Stomach (tissue), 9 donors: Measurements from ENCODE around the gene PROSER3. TPM values are rescaled to one million over a fixed set of nuclear protein-coding genes. Genes with fewer than 3 reads are reported as not detected.

ENCODE experiments used
- DNase-seq, 2 donors: peaks; one replicate each; pipeline versions ENCODE4 v3.0.0 to v3.0.0-alpha.2; 2013 to 2019
- H3K27ac ChIP-seq, 5 donors: fragments of 200-600 bp in 4 of 5; sonication (generic) in 4 of 5; one replicate each; pipeline ENCODE4 v1.5.1; 2013 to 2019; ENCODE audit warnings: mild to moderate bottlenecking in 1 of 5, moderate library complexity in 1 of 5
- H3K27me3 ChIP-seq, 3 donors: fragments of 200-600 bp; sonication (generic); one replicate each; pipeline ENCODE4 v1.5.1; 2017 to 2019; ENCODE audit warnings: mixed run types in 1 of 3
- H3K36me3 ChIP-seq, 4 donors: fragments of 200-600 bp; sonication (generic); 1 replicate in 3 of 4; 2 replicates in 1 of 4; pipeline ENCODE4 v1.5.1; 2016 to 2019
- H3K4me1 ChIP-seq, 4 donors: fragments of 200-600 bp; sonication (generic); one replicate each; pipeline ENCODE4 v1.5.1; 2016 to 2019
- H3K4me3 ChIP-seq, 4 donors: fragments of 200-600 bp; sonication (generic) in 3 of 4; one replicate each; pipeline ENCODE4 v1.5.1; 2016 to 2019; ENCODE audit warnings: mild to moderate bottlenecking in 1 of 4
- H3K9me3 ChIP-seq, 4 donors: fragments of 200-600 bp; sonication (generic); one replicate each; pipeline ENCODE4 v1.5.1; 2016 to 2019
- EP300 ChIP-seq: sonication (generic); formaldehyde crosslinking; IDR thresholded peaks from one replicate; pipeline ENCODE4 v1.6.1; 2017; ENCODE audit warnings: antibody characterized with exemption
- POLR2A ChIP-seq, 4 donors: fragments of 450-650 bp; IDR thresholded peaks; one replicate each; pipeline ENCODE4 v1.6.1; 2016; ENCODE audit warnings: antibody characterized with exemption in 4 of 4, control low read depth in 2 of 4, mild to moderate bottlenecking in 1 of 4, moderate library complexity in 1 of 4
- POLR2AphosphoS5 ChIP-seq, 3 donors: sonication (generic); formaldehyde crosslinking; IDR thresholded peaks; one replicate each; pipeline ENCODE4 v1.6.1; 2016; ENCODE audit warnings: antibody characterized with exemption in 3 of 3
- WGBS, 5 donors: extraction: QIAGEN DNeasy Blood & Tissue Kit in 3 of 5; methylation state at CpG; one replicate each; pipeline versions ENCODE4 v1.1.5 to v1.1.7; 2013 to 2018; 5-methylcytosine and 5-hydroxymethylcytosine counted together
- intact Hi-C: fragments of 100-400 bp; cut with DNase I; formaldehyde crosslinking; loops from one replicate; pipeline ENCODE4 v1.15.1; 2023; ENCODE audit warnings: low total_unique reads
- polyA plus RNA-seq, 3 donors: library from polyadenylated mRNA; stranded (reverse); fragments of 200-250 nt; gene quantifications; one replicate each; pipeline ENCODE4 v1.2.3, GENCODE V29; 2013
- total RNA-seq, 5 donors: library from RNA; depleted of rRNA; stranded (reverse); fragments of >200 nt; gene quantifications; one replicate each; pipeline versions ENCODE4 v1.1.0 to v1.2.3, GENCODE V29; 2014 to 2016
- TF ChIP-seq, protein P1 (sequence below), 7 experiments: fragments of 450-650 bp in 4 of 7; fragments of 200-600 bp in 3 of 7; sonication (generic) in 3 of 7; IDR thresholded peaks; one replicate each; pipeline ENCODE4 v1.5.1; 2016 to 2019; ENCODE audit warnings: antibody characterized with exemption in 7 of 7, control low read depth in 2 of 7, mild to moderate bottlenecking in 1 of 7
- donor health status: healthy with polysubstance abuse.
- donor health status: Bipolar disorder and iron deficiency.
- donor health status: healthy.

PROSER3 gene
- total and polyA plus RNA-seq, 8 donors, result 3.6 to 61.3 (median 10.5) TPM

DNA sequence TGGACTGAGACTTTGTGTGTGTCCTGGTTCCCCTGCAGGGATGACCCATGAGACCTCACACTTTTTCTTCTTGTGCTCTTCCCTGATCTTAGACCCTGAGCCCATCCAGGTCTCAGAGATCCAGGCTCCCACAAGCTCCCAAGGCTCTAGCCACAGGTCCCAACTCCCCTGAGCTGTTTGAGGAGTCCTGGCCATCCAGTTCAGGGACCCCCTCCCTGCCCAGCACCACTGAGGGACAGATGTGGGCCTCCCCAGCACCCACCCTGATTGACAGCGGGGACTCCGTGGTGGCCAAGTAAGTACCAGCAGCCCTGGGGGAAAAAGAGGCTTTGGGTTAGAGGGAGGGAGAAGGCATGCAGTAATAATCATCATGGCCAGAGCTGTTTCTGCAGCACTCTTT, 1.7 kb downstream of the PROSER3 start:
- TF ChIP-seq POLR2A (IDR thresholded peaks at IDR 0.05) (no peak), POLR2AphosphoS5 (IDR thresholded peaks at IDR 0.05) (no peak), EP300 (no peak)
- TF ChIP-seq, protein P1, sequence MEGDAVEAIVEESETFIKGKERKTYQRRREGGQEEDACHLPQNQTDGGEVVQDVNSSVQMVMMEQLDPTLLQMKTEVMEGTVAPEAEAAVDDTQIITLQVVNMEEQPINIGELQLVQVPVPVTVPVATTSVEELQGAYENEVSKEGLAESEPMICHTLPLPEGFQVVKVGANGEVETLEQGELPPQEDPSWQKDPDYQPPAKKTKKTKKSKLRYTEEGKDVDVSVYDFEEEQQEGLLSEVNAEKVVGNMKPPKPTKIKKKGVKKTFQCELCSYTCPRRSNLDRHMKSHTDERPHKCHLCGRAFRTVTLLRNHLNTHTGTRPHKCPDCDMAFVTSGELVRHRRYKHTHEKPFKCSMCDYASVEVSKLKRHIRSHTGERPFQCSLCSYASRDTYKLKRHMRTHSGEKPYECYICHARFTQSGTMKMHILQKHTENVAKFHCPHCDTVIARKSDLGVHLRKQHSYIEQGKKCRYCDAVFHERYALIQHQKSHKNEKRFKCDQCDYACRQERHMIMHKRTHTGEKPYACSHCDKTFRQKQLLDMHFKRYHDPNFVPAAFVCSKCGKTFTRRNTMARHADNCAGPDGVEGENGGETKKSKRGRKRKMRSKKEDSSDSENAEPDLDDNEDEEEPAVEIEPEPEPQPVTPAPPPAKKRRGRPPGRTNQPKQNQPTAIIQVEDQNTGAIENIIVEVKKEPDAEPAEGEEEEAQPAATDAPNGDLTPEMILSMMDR (IDR thresholded peaks at IDR 0.05), result no peak
- intact Hi-C loops, result no loop called here
- Histone ChIP-seq H3K4me3 (no peak overlapping the region), H3K4me1 (peaks cover 32 to 55% (median 44%) of the 10 kb centered on the region in 4 donors), H3K36me3 (peaks cover 7 to 46% (median 38%) of the 10 kb centered on the region in 4 donors), H3K27ac (peak overlapping the region in 1 of 5 donors; percentile 99), H3K9me3 (no peaks in the 10 kb centered on the region), H3K27me3 (peaks cover 0 to 16% (median 0%) of the 10 kb centered on the region in 3 donors)
- 81 to 100% (median 94%) methylated on average over 1 to 2 of the region's 2 CpGs for WGBS, 5 donors
- no peak for DNase-seq

DNA sequence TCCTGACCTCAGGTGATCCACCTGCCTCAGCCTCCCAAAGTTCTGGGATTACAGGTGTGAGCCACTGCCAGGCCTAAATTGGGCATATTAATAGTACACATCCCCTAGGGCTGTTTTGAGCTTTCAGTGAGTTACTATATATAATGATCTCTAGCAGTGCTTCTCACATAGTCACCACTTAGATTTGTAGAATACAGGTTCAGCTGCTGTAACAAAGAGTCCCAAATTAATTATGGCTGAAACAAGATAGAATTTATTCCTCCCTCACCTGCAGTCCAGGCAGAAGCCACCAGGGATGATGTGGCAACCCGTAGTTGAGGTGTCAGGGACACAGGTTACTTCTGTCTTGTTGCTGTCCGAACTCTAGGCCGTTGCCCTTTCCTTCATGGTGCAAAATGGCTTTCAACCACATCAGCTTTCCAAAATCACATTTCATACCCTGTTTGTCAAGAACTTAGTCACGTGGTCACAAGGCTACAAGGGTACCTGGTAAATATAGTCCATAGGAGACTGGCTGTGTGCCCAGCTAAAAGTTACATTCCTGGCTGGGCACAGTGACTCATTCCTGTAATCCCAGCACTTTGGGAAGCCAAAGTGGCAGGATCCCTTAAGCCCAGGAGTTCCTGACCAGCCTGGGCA, 2.9 kb downstream of the PROSER3 start:
- no peak for DNase-seq
- Histone ChIP-seq H3K27me3 (peaks cover 0 to 11% (median 0%) of the 10 kb centered on the region in 3 donors), H3K4me3 (no peak overlapping the region), H3K36me3 (peaks cover 17 to 57% (median 49%) of the 10 kb centered on the region in 4 donors), H3K4me1 (peaks cover 21 to 43% (median 35%) of the 10 kb centered on the region in 4 donors), H3K9me3 (no peaks in the 10 kb centered on the region), H3K27ac (no peak overlapping the region)
- TF ChIP-seq, protein P1 (IDR thresholded peaks at IDR 0.05), result no peak
- TF ChIP-seq POLR2A (IDR thresholded peaks at IDR 0.05), result no peak
- no peak for TF ChIP-seq EP300
- TF ChIP-seq POLR2AphosphoS5 (IDR thresholded peaks at IDR 0.05), result no peak
- intact Hi-C loops, result no loop called here
- WGBS, 5 donors, result 81 to 87% (median 85%) methylated on average over 4 of the region's 4 CpGs

DNA sequence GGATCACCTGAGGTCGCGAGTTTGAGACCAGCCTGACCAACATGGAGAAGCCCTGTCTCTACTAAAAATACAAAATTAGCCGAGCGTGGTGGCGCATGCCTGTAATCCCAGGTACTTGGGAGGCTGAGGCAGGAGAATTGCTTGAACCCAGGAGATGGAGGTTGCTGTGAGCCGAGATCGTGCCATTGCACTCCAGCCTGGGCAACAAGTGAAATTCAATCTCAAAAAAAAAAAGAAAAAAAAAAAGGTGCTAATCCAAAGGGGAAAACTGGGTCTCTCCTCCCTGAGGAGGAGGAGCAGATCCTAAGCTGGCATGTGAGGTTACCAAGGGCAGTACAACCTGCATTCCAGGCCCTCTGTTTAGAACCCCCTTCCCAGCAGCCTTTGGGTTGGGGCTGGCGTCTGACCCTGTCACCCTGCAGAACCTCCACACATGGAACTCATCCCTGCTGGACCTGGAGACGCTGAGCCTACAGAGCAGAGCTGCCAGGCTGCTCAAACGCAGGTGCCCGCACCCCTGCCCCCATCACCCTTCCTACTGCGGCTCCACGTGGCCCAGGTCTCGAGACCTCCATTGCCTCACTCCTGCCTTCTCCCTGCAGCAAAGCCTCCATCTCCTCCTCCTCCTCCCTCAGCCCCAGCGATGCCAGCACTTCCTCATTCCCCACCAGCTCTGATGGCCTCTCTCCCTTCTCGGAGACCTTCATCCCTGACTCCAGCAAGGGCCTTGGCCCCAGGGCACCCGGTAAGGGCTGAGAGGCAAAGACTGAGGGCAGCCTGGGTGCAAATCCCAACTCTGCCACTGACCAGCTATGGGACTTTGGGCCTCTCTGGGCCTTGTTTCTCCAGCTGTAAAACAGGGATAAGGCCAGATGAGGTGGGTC, 6.7 kb downstream of the PROSER3 start:
- no peaks in the 10 kb centered on the region for H3K27me3 ChIP-seq
- DNase-seq, result no peak
- H3K9me3 ChIP-seq, result no peaks in the 10 kb centered on the region
- no peak overlapping the region for H3K4me3 ChIP-seq
- TF ChIP-seq EP300 (no peak), POLR2A (IDR thresholded peaks at IDR 0.05) (no peak), POLR2AphosphoS5 (IDR thresholded peaks at IDR 0.05) (no peak)
- TF ChIP-seq, protein P1 (IDR thresholded peaks at IDR 0.05), result no peak
- no peak overlapping the region for H3K27ac ChIP-seq
- peaks cover 0 to 20% (median 4%) of the 10 kb centered on the region in 4 donors for H3K4me1 ChIP-seq
- H3K36me3 ChIP-seq, result peaks cover 17 to 80% (median 74%) of the 10 kb centered on the region in 4 donors
- WGBS, 5 donors, result 88 to 96% (median 93%) methylated on average over 16 to 17 of the region's 17 CpGs
- intact Hi-C loops, result no loop called here

DNA sequence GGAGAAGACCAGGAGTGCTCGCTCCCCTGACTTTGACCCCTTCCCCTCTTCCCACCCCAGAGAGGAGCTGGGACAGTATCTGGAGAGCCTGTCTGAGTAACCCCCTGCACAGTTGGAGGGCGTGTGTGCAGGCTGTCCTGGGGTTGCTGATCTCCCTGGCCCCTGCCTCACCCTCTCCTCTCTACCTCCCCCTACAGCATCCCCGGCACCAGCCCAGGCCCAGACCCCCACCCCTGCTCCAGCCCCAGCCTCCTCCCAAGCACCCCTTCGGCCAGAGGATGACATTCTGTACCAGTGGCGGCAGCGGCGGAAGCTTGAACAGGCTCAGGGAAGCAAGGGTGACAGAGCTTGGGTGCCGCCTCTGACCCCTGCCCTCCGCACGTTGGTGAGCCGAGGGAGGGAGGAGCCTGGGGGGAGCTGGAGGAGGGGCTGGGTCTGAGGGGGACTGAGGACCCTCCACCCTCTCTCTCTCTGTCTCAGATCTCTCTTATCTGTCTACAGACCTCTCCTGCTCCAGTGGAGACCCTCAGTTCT, 8.7 kb downstream of the PROSER3 start:
- DNase-seq, result no peak
- intact Hi-C loops, result no loop called here

More for the DNA sequence above, 8.7 kb downstream of the PROSER3 start:
- Histone ChIP-seq H3K27me3 (no peaks in the 10 kb centered on the region), H3K36me3 (peaks cover 17 to 74% (median 64%) of the 10 kb centered on the region in 4 donors), H3K9me3 (no peaks in the 10 kb centered on the region), H3K4me1 (peaks cover 0 to 9% (median 0%) of the 10 kb centered on the region in 4 donors), H3K4me3 (no peak overlapping the region), H3K27ac (no peak overlapping the region)
- WGBS, 5 donors, result 79 to 85% (median 82%) methylated on average over 10 to 11 of the region's 11 CpGs
- TF ChIP-seq, protein P1 (IDR thresholded peaks at IDR 0.05), result no peak
- no peak for TF ChIP-seq POLR2A (IDR thresholded peaks at IDR 0.05)
- TF ChIP-seq POLR2AphosphoS5 (IDR thresholded peaks at IDR 0.05), result no peak
- TF ChIP-seq EP300, result no peak
